Gastrocnemius medialis (tissue), 4 donors: ENCODE measurements around the gene ZNF619.

Experiments
- POLR2A ChIP-seq, 2 donors: fragments of 450-650 bp; IDR thresholded peaks; one replicate each; pipeline ENCODE4 v1.6.1; 2017; ENCODE audit warnings: antibody characterized with exemption in 2 of 2, mild to moderate bottlenecking in 2 of 2, moderate library complexity in 2 of 2
- TF ChIP-seq, protein P1 (sequence below), 5 experiments: fragments of 450-650 bp in 3 of 5; fragments of 200-600 bp in 2 of 5; sonication (generic) in 2 of 5; IDR thresholded peaks in 4 of 5; conservative IDR thresholded peaks in 1 of 5; 1 replicate in 4 of 5; 2 replicates in 1 of 5; pipeline ENCODE4 v1.5.1; 2016 to 2019; ENCODE audit warnings: antibody characterized with exemption in 5 of 5, mild to moderate bottlenecking in 3 of 5, moderate library complexity in 3 of 5

DNA sequence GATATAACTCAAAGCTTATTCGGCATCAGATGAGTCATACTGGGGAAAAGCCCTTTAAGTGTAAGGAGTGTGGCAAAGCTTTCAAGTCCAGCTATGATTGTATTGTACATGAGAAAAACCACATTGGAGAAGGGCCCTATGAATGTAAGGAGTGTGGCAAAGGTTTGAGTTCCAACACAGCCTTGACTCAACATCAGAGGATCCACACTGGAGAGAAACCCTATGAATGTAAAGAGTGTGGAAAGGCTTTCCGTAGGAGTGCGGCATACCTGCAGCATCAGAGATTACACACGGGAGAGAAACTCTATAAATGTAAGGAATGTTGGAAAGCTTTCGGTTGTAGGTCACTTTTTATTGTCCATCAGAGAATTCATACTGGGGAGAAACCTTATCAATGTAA lies 55.3 kb downstream of the ZNF619 start:
- no peak for TF ChIP-seq POLR2A (IDR thresholded peaks at IDR 0.05)
- TF ChIP-seq, protein P1, sequence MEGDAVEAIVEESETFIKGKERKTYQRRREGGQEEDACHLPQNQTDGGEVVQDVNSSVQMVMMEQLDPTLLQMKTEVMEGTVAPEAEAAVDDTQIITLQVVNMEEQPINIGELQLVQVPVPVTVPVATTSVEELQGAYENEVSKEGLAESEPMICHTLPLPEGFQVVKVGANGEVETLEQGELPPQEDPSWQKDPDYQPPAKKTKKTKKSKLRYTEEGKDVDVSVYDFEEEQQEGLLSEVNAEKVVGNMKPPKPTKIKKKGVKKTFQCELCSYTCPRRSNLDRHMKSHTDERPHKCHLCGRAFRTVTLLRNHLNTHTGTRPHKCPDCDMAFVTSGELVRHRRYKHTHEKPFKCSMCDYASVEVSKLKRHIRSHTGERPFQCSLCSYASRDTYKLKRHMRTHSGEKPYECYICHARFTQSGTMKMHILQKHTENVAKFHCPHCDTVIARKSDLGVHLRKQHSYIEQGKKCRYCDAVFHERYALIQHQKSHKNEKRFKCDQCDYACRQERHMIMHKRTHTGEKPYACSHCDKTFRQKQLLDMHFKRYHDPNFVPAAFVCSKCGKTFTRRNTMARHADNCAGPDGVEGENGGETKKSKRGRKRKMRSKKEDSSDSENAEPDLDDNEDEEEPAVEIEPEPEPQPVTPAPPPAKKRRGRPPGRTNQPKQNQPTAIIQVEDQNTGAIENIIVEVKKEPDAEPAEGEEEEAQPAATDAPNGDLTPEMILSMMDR (IDR thresholded peaks at IDR 0.05 in 4 of 5, conservative IDR thresholded peaks at IDR 0.05 in 1 of 5): no peak
